HepG2 (cell line): ENCODE measurements around the gene MAML1. TPM values are rescaled to one million over a fixed set of nuclear protein-coding genes. Genes with fewer than 3 reads are reported as not detected.

Experiments used
- ATAC-seq: fragments of 200-7000 bp; cut with Tn5 transposase; 3 replicates; pipeline ENCODE4 v1.9.1; 2020; ENCODE audit warnings: mild to moderate bottlenecking, moderate library complexity
- BruUV-seq: library from RNA; stranded (reverse); fragments of 400-500 nt; replicated peaks from 2 replicates; lab custom pipeline; 2021; lab: Mats Ljungman, UMichigan
- CTCF ChIA-PET: fragments of 300-600 bp; formaldehyde crosslinking; extraction: SDS; loops from one replicate; lab custom pipeline; 2021; ENCODE audit warnings: low total read pairs, inconsistent platforms, low intra/inter-chr PET ratio; lab: Yijun Ruan, JAX
- POLR2A ChIA-PET: fragments of 350-600 bp; sonication (Branson Sonifier 250); formaldehyde crosslinking; loops from one replicate; lab custom pipeline; 2020; ENCODE audit warnings: antibody characterized with exemption, inconsistent platforms; lab: Yijun Ruan, JAX
- DNase-seq: peaks from one replicate; pipeline ENCODE4 v3.0.0-alpha.2; 2015; ENCODE audit warnings: low spot score
- FAIRE-seq: peaks from 3 replicates; lab custom pipeline; 2011; peaks lifted over from hg19 to GRCh38; lab: Jason Lieb, UNC
- H2AFZ ChIP-seq: one replicate; pipeline ENCODE4 v1.6.1; 2011; ENCODE audit warnings: low read length, inconsistent platforms
- H3K27ac ChIP-seq: fragments of 300-600 bp; 3 replicates; pipeline ENCODE4 v1.8.0; 2011; ENCODE audit warnings: mixed run types, mild to moderate bottlenecking, mixed read lengths, low read length, inconsistent platforms; ENCODE audit not compliant: insufficient read depth; ENCODE audit errors: extremely low read length
- H3K27me3 ChIP-seq, 2 experiments: fragments of 200-600 bp in 1 of 2; 2 replicates in 1 of 2; 3 replicates in 1 of 2; pipeline versions ENCODE4 v1.6.0 to v1.8.0; 2011; ENCODE audit warnings: low read length in 2 of 2, mild to moderate bottlenecking in 2 of 2, moderate library complexity in 2 of 2, inconsistent platforms in 1 of 2; ENCODE audit not compliant: insufficient read depth in 2 of 2, control insufficient read depth in 1 of 2
- H3K36me3 ChIP-seq, 2 experiments: fragments of 200-600 bp in 1 of 2; replicated peaks in 1 of 2; 2 replicates in 1 of 2; 3 replicates in 1 of 2; pipeline versions ENCODE4 v1.5.1 to v1.8.0; 2011; ENCODE audit warnings: low read length in 2 of 2, inconsistent platforms in 1 of 2; ENCODE audit not compliant: insufficient read depth in 2 of 2, control insufficient read depth in 1 of 2
- H3K4me1 ChIP-seq: 2 replicates; pipeline ENCODE4 v1.5.1; 2012; ENCODE audit warnings: low read length, inconsistent platforms; ENCODE audit not compliant: insufficient read depth
- H3K4me2 ChIP-seq: 2 replicates; pipeline ENCODE4 v1.6.0; 2011; ENCODE audit warnings: low read depth, low read length, inconsistent platforms
- H3K4me3 ChIP-seq, 3 experiments: fragments of 200-600 bp in 1 of 3; sonication (generic), shearing (Covaris generic) in 1 of 3; replicated peaks in 1 of 3; 2 replicates each; pipeline ENCODE4 v1.5.1; 2011 to 2016; ENCODE audit warnings: low read length in 3 of 3, inconsistent platforms in 2 of 3, low read depth in 2 of 3, mild to moderate bottlenecking in 2 of 3, control low read depth in 1 of 3, mixed read lengths in 1 of 3; ENCODE audit not compliant: insufficient read depth in 1 of 3
- H3K79me2 ChIP-seq: one replicate; pipeline ENCODE4 v1.6.1; 2011; ENCODE audit warnings: low read length, inconsistent platforms; ENCODE audit not compliant: insufficient read depth
- H3K9ac ChIP-seq: 2 replicates; pipeline ENCODE4 v1.6.0; 2011; ENCODE audit warnings: mild to moderate bottlenecking, low read depth, low read length, inconsistent platforms; ENCODE audit not compliant: insufficient read depth
- H3K9me3 ChIP-seq: 2 replicates; pipeline ENCODE4 v1.5.1; 2012; ENCODE audit warnings: mild to moderate bottlenecking, low read length
- H4K20me1 ChIP-seq: 2 replicates; pipeline ENCODE4 v1.6.0; 2011; ENCODE audit warnings: inconsistent platforms, mild to moderate bottlenecking, low read length, moderate library complexity; ENCODE audit not compliant: insufficient read depth
- AHR ChIP-seq: IDR thresholded peaks from 2 replicates; pipeline ENCODE4 v1.6.1; 2018; ENCODE audit warnings: missing genetic modification reagents, missing compliant biosample characterization
- CBX2 ChIP-seq, 2 experiments: fragments of 200-600 bp in 1 of 2; sonication (generic); formaldehyde crosslinking in 1 of 2; IDR thresholded peaks; 2 replicates each; pipeline versions ENCODE4 v1.7.0 to v1.8.1; 2018 to 2022; ENCODE audit warnings: low read depth in 2 of 2, low read length in 1 of 2, mild to moderate bottlenecking in 1 of 2, missing genetic modification reagents in 1 of 2
- HIC2 ChIP-seq: sonication (generic); formaldehyde crosslinking; IDR thresholded peaks from 2 replicates; pipeline ENCODE4 v1.9.0; 2022; ENCODE audit warnings: low read depth, missing genetic modification reagents
- KDM5A ChIP-seq: fragments of 200-600 bp; sonication (generic); IDR thresholded peaks from 2 replicates; pipeline ENCODE4 v1.7.0; 2018; ENCODE audit warnings: antibody characterized with exemption, mild to moderate bottlenecking, low read length, borderline replicate concordance
- NCOA2 ChIP-seq: sonication (generic); formaldehyde crosslinking; IDR thresholded peaks from 2 replicates; pipeline ENCODE4 v1.8.0; 2022; ENCODE audit warnings: inconsistent platforms
- PCBP1 ChIP-seq: fragments of 200-400 bp; formaldehyde crosslinking; IDR thresholded peaks from 2 replicates; pipeline ENCODE4 v1.6.1; 2017; ENCODE audit warnings: mild to moderate bottlenecking, low read depth, low read length, borderline replicate concordance
- RBAK ChIP-seq: sonication (generic); formaldehyde crosslinking; IDR thresholded peaks from 2 replicates; pipeline ENCODE4 v1.5.1; 2020; ENCODE audit warnings: mild to moderate bottlenecking, missing genetic modification reagents
- THAP9 ChIP-seq: sonication (generic); formaldehyde crosslinking; IDR thresholded peaks from 2 replicates; pipeline ENCODE4; 2020; ENCODE audit warnings: missing genetic modification reagents, mild to moderate bottlenecking, borderline replicate concordance
- ZBTB2 ChIP-seq: sonication (generic); formaldehyde crosslinking; IDR thresholded peaks from 2 replicates; pipeline ENCODE4 v1.8.0; 2022; ENCODE audit warnings: low read depth, missing genetic modification reagents
- ZKSCAN1 ChIP-seq: fragments of 150-350 bp; IDR thresholded peaks from 2 replicates; pipeline ENCODE4 v1.6.1; 2014; ENCODE audit warnings: low read length
- ZNF570 ChIP-seq: sonication (generic); formaldehyde crosslinking; IDR thresholded peaks from 2 replicates; pipeline ENCODE4 v1.4.0; 2020; ENCODE audit warnings: mild to moderate bottlenecking, missing genetic modification reagents, borderline replicate concordance
- ZNF770 ChIP-seq: sonication (generic); formaldehyde crosslinking; IDR thresholded peaks from 2 replicates; pipeline ENCODE4 v1.5.0; 2020; ENCODE audit warnings: mild to moderate bottlenecking, missing genetic modification reagents
- WGBS: methylation state at CpG from one replicate; pipeline ENCODE4 v1.1.6; 2017; ENCODE audit warnings: low lambda C conversion rate; 5-methylcytosine and 5-hydroxymethylcytosine counted together
- in situ Hi-C: cut with HindIII; loops from 2 replicates; pipeline ENCODE4 v1.10.0; 2017; ENCODE audit warnings: low pct_unique_long_range_greater_than_20kb; ENCODE audit not compliant: extremely low pct_ligation_motif_present
- intact Hi-C: fragments of 100-400 bp; cut with micrococcal nuclease; formaldehyde crosslinking; loops from one replicate; pipeline ENCODE4 v1.10.0; 2022; ENCODE audit not compliant: unreplicated experiment
- polyA plus RNA-seq, 8 experiments: library from polyadenylated mRNA; depleted of rRNA in 3 of 8; stranded (reverse) in 7 of 8; unstranded in 1 of 8; fragments of >200 nt; fragmentation: Illumina TruSeq in 4 of 8; extraction: Trizol in 4 of 8; gene quantifications; 2 replicates each; pipeline versions ENCODE4 v1.2.1 to v1.2.3, GENCODE V29; 2011 to 2016; ENCODE audit warnings: low read depth in 4 of 8, missing spikeins in 1 of 8, mixed read lengths in 1 of 8; ENCODE audit not compliant: insufficient read depth in 1 of 8
- total RNA-seq, 5 experiments: library from RNA; depleted of rRNA; stranded (reverse); fragments of >200 nt; fragmentation: Illumina TruSeq; extraction: Trizol; gene quantifications; 2 replicates each; pipeline ENCODE4 v1.2.3, GENCODE V29; 2016; ENCODE audit warnings: low read depth in 1 of 5

MAML1 gene
- total and polyA plus RNA-seq, 2 of the 13 experiments (the other 11 are each of a cell fraction or from before 2014, with no cell fraction given) = 10.0 to 10.8 TPM

GRCh38 chr5:179697993-179698934 is 34.4 kb upstream of the MAML1 start:
- peak; percentile 95 for ATAC-seq
- Histone ChIP-seq H3K9me3 (no peaks in the 10 kb centered on the region), H2AFZ (no peak overlapping the region), H3K79me2 (peaks cover 49% of the 10 kb centered on the region), H3K27me3 (no peaks in the 10 kb centered on the region; a peak in 1 of 5 replicates), H3K4me1 (peaks cover 53% of the 10 kb centered on the region), H3K4me3 (peak overlapping the region; percentile 74 to 91 (median 91)), H3K9ac (peak overlapping the region; percentile 99), H3K36me3 (peaks cover 0 to 5% of the 10 kb centered on the region in 2 experiments; a peak in 1 of 5 replicates), H3K27ac (peak overlapping the region; percentile 96), H3K4me2 (peak overlapping the region; percentile 88), H4K20me1 (peaks cover 26% of the 10 kb centered on the region)
- ChIA-PET CTCF (no interaction called here), POLR2A (interaction anchor here (1.1 to 6.8 kb wide), 8 partner anchors 17 to 75 kb away, joined by 3 to 42 read pairs (median 18); partner anchors contain the start of genes CBY3, HNRNPH1 and MAML1)
- intact Hi-C loops (loop anchor here (1.0 to 5.0 kb wide), 2 partner anchors 18 to 76 kb away; partner anchors contain the start of gene HNRNPH1), in situ Hi-C loops (no loop called here)
- BruUV-seq = TSS peak; percentile 94
- peak; percentile 79 for FAIRE-seq
- 2% methylated on average over 18 of the region's 72 CpGs for WGBS
- peak; percentile 98 for DNase-seq
- TF ChIP-seq HIC2 = no peak
- peak; percentile 55; the same call in 1 of the 2 replicates for TF ChIP-seq THAP9
- TF ChIP-seq ZNF770 = peak; percentile 28; the same call in 1 of the 2 replicates
- TF ChIP-seq NCOA2 (CRISPR knock-in tag) = no peak
- peak; percentile 80; the same call in 1 of the 2 replicates for TF ChIP-seq ZBTB2
- TF ChIP-seq ZKSCAN1 = no peak
- no peak for TF ChIP-seq KDM5A
- TF ChIP-seq AHR = peak; percentile 52
- peak; percentile 52; the same call in 1 of the 2 replicates for TF ChIP-seq PCBP1
- TF ChIP-seq CBX2 (IDR thresholded peaks at IDR 0.05; ENCODE audit: low read depth, low read length) = no peak
- no peak for TF ChIP-seq CBX2 (CRISPR knock-in tag; IDR thresholded peaks at IDR 0.05; ENCODE audit: low read depth)
- TF ChIP-seq ZNF570 (CRISPR knock-in tag) = no peak
- 0 out of 2 replicates have a peak, but pooled peaks have one; percentile 29 for TF ChIP-seq RBAK (CRISPR knock-in tag)
